ENCODE results near the gene SYT17. TPM values are rescaled to one million over a fixed set of nuclear protein-coding genes. Genes with fewer than 3 reads are reported as not detected.

The SYT17 gene
- total RNA-seq, 1 experiment from 2014 or later, result 4.2 TPM

GRCh38 chr16:19291475-19291874 is 123.4 kb downstream of the SYT17 start:
- no peaks in the 10 kb centered on the region for H3K9me3 ChIP-seq
- Mint-ChIP-seq H3K4me1 (ENCODE audit: low read depth, unreplicated experiment) (no peaks in the 10 kb centered on the region), H3K4me3 (ENCODE audit: unreplicated experiment) (no peak overlapping the region), H3K9me3 (ENCODE audit: unreplicated experiment) (no peaks in the 10 kb centered on the region), H3K27me3 (ENCODE audit: insufficient read depth, unreplicated experiment) (peaks cover 6% of the 10 kb centered on the region), H3K36me3 (ENCODE audit: insufficient read depth, unreplicated experiment) (no peaks in the 10 kb centered on the region), H3K27ac (ENCODE audit: unreplicated experiment) (no peak overlapping the region)
- DNase-seq, result no peak
- BruUV-seq (replicated peaks), result no TSS peak
- no peaks in the 10 kb centered on the region for H3K27me3 ChIP-seq (replicated peaks; ENCODE audit: control insufficient read depth, insufficient read depth, low read length)
- ChIA-PET POLR2A (no interaction called here), CTCF (no interaction called here)
- H3K36me3 ChIP-seq (ENCODE audit: control insufficient read depth, insufficient read depth, low read length), result no peaks in the 10 kb centered on the region
- H3K4me1 ChIP-seq, result no peaks in the 10 kb centered on the region
- no peak overlapping the region for H3K4me3 ChIP-seq (ENCODE audit: low read depth, low read length)
- intact Hi-C loops (cut with micrococcal nuclease; ENCODE audit: unreplicated experiment), result no loop called here
- TF ChIP-seq CTCF (IDR thresholded peaks at IDR 0.05; ENCODE audit: insufficient read depth in 1 of 2, low read depth in 1 of 2, low read length in 1 of 2, severe bottlenecking in 1 of 2, unreplicated experiment in 1 of 2), result no peak

GRCh38 chr16:19292186-19292585 is 124.1 kb downstream of the SYT17 start:
- H3K9me3 ChIP-seq, result no peaks in the 10 kb centered on the region
- Mint-ChIP-seq H3K9me3 (ENCODE audit: unreplicated experiment) (no peaks in the 10 kb centered on the region), H3K27me3 (ENCODE audit: insufficient read depth, unreplicated experiment) (peaks cover 6% of the 10 kb centered on the region), H3K27ac (ENCODE audit: unreplicated experiment) (no peak overlapping the region), H3K4me3 (ENCODE audit: unreplicated experiment) (no peak overlapping the region), H3K36me3 (ENCODE audit: insufficient read depth, unreplicated experiment) (no peaks in the 10 kb centered on the region), H3K4me1 (ENCODE audit: low read depth, unreplicated experiment) (no peaks in the 10 kb centered on the region)
- TF ChIP-seq CTCF (IDR thresholded peaks at IDR 0.05; ENCODE audit: insufficient read depth in 1 of 2, low read depth in 1 of 2, low read length in 1 of 2, severe bottlenecking in 1 of 2, unreplicated experiment in 1 of 2), result no peak
- no peaks in the 10 kb centered on the region for H3K36me3 ChIP-seq (ENCODE audit: control insufficient read depth, insufficient read depth, low read length)
- H3K4me1 ChIP-seq, result no peaks in the 10 kb centered on the region
- intact Hi-C loops (cut with micrococcal nuclease; ENCODE audit: unreplicated experiment), result no loop called here
- DNase-seq, result no peak
- ChIA-PET CTCF (no interaction called here), POLR2A (no interaction called here)
- H3K4me3 ChIP-seq (ENCODE audit: low read depth, low read length), result no peak overlapping the region
- H3K27me3 ChIP-seq (replicated peaks; ENCODE audit: control insufficient read depth, insufficient read depth, low read length), result no peaks in the 10 kb centered on the region
- BruUV-seq (replicated peaks), result no TSS peak

DNA sequence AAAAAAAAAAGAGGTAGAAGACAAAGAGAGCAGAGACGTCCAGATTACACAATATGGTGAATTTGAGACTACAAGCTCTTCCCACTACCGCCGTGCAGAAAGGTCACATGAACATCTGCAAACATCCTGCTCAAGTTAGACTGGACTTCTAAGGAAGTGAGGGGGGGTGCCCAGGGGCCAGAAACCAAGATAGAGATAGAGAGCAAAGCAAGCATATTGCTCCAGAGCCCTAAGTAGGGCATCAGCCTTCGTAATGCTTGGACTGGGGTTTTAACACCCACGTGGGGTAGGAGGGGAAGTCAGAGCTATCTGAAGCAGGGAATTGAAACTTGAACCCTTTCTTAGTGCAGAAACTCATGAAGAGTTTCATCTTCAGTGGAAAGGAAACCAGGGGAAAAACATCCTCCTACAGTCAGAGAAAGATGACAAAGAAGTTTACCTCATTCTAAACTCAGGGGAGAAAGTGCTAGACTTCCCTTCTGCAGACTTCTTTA is 126.2 kb downstream of the SYT17 start:
- POLR2A ChIA-PET, result no interaction called here
- BruUV-seq (replicated peaks), result no TSS peak
- Histone ChIP-seq H3K36me3 (ENCODE audit: control insufficient read depth, insufficient read depth, low read length) (no peaks in the 10 kb centered on the region), H3K9me3 (no peaks in the 10 kb centered on the region), H3K4me3 (ENCODE audit: low read depth, low read length) (no peak overlapping the region), H3K27me3 (replicated peaks; ENCODE audit: control insufficient read depth, insufficient read depth, low read length) (no peaks in the 10 kb centered on the region), H3K4me1 (no peaks in the 10 kb centered on the region)
- no peak for DNase-seq
- no peaks in the 10 kb centered on the region for H3K9me3 Mint-ChIP-seq (ENCODE audit: unreplicated experiment)
- no peaks in the 10 kb centered on the region for H3K36me3 Mint-ChIP-seq (ENCODE audit: insufficient read depth, unreplicated experiment)
- H3K27ac Mint-ChIP-seq (ENCODE audit: unreplicated experiment), result no peak overlapping the region
- H3K27me3 Mint-ChIP-seq (ENCODE audit: insufficient read depth, unreplicated experiment), result peaks cover 6% of the 10 kb centered on the region
- H3K4me3 Mint-ChIP-seq (ENCODE audit: unreplicated experiment), result no peak overlapping the region
- no peaks in the 10 kb centered on the region for H3K4me1 Mint-ChIP-seq (ENCODE audit: low read depth, unreplicated experiment)
- TF ChIP-seq CTCF (IDR thresholded peaks at IDR 0.05; ENCODE audit: insufficient read depth in 1 of 2, low read depth in 1 of 2, low read length in 1 of 2, severe bottlenecking in 1 of 2, unreplicated experiment in 1 of 2), result no peak
- intact Hi-C loops (cut with micrococcal nuclease; ENCODE audit: unreplicated experiment), result no loop called here
- CTCF ChIA-PET, result no interaction called here
